SK-N-SH (cell line): ENCODE data around the gene UBE2I.

Experiments used
- EP300 ChIP-seq, 2 experiments: IDR thresholded peaks; 2 replicates each; pipeline versions ENCODE4 v1.4.0 to v1.6.1; 2012; ENCODE audit warnings: borderline replicate concordance in 1 of 2, low read depth in 1 of 2, low read length in 1 of 2
- POLR2AphosphoS5 ChIP-seq: IDR thresholded peaks from 2 replicates; pipeline ENCODE4 v1.6.1; 2012; ENCODE audit warnings: low read depth, low read length
- TAF1 ChIP-seq: IDR thresholded peaks from 2 replicates; pipeline ENCODE4 v1.6.1; 2012; ENCODE audit warnings: low read depth, mild to moderate bottlenecking, low read length, moderate library complexity, borderline replicate concordance
- TF ChIP-seq, protein P1 (sequence below): fragments of 200-600 bp; sonication (generic); IDR thresholded peaks from 2 replicates; pipeline ENCODE4 v1.6.1; 2017; ENCODE audit warnings: antibody characterized with exemption, mild to moderate bottlenecking, moderate library complexity
- TF ChIP-seq, protein P2 (sequence below): IDR thresholded peaks from 2 replicates; pipeline ENCODE4 v1.4.0; 2012; ENCODE audit warnings: low read depth, borderline replicate concordance
- TF ChIP-seq, protein P3 (sequence below): fragments of 150-350 bp; IDR thresholded peaks from 2 replicates; pipeline ENCODE4 v1.6.1; 2017; ENCODE audit warnings: antibody characterized with exemption, low read length, low read depth, borderline replicate concordance

DNA sequence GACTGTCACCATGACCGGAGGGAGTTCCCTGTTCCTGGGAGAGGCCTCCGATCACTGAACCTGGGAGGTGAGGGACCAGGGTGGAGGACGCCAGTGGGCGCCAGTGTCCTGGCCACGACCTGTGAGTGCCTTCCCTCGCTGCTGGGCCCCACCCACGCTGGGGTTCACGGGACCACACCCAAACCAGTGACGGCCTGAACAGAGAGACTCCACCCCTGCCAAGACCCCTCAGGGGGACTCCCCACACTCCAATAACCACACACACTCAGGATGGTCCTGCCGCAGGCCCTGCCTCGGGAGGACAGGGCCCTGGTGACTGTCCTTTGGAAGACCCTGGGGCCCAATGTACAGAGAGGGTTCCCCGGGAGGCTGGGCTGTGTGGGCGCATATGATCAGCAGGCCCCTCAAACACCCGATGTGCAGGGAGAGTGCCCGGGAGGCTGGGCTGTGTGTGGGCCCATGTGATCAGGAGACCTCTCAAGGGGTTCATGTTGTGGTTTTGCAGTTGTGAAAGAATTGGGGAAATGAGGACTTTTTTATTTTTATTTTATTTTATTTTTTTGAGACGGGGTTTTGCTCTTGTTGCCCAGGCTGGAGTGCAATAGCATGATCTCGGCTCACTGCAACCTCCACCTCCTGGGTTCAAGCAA lies 27.0 kb upstream of the UBE2I start:
- TF ChIP-seq, protein P1, sequence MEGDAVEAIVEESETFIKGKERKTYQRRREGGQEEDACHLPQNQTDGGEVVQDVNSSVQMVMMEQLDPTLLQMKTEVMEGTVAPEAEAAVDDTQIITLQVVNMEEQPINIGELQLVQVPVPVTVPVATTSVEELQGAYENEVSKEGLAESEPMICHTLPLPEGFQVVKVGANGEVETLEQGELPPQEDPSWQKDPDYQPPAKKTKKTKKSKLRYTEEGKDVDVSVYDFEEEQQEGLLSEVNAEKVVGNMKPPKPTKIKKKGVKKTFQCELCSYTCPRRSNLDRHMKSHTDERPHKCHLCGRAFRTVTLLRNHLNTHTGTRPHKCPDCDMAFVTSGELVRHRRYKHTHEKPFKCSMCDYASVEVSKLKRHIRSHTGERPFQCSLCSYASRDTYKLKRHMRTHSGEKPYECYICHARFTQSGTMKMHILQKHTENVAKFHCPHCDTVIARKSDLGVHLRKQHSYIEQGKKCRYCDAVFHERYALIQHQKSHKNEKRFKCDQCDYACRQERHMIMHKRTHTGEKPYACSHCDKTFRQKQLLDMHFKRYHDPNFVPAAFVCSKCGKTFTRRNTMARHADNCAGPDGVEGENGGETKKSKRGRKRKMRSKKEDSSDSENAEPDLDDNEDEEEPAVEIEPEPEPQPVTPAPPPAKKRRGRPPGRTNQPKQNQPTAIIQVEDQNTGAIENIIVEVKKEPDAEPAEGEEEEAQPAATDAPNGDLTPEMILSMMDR: no peak
- no peak for TF ChIP-seq EP300 (IDR thresholded peaks at IDR 0.05; ENCODE audit: borderline replicate concordance in 1 of 2, low read depth in 1 of 2, low read length in 1 of 2)
- TF ChIP-seq, protein P2, sequence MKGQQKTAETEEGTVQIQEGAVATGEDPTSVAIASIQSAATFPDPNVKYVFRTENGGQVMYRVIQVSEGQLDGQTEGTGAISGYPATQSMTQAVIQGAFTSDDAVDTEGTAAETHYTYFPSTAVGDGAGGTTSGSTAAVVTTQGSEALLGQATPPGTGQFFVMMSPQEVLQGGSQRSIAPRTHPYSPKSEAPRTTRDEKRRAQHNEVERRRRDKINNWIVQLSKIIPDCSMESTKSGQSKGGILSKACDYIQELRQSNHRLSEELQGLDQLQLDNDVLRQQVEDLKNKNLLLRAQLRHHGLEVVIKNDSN: no peak
- no peak for TF ChIP-seq POLR2AphosphoS5
- no peak for TF ChIP-seq TAF1
- TF ChIP-seq, protein P3, sequence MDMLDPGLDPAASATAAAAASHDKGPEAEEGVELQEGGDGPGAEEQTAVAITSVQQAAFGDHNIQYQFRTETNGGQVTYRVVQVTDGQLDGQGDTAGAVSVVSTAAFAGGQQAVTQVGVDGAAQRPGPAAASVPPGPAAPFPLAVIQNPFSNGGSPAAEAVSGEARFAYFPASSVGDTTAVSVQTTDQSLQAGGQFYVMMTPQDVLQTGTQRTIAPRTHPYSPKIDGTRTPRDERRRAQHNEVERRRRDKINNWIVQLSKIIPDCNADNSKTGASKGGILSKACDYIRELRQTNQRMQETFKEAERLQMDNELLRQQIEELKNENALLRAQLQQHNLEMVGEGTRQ: no peak
